GM21526 (cell line): ENCODE results near the gene TNFAIP8L1.
"Not testable (repeated sequence)": the region's sequence is repeated elsewhere in the genome, so short reads cannot be mapped to it uniquely, and the experiment has no call there.

Source experiments
- ATAC-seq: cut with Tn5 transposase; IDR thresholded peaks from one replicate; pipeline ENCODE4 v1.9.1; 2021; ENCODE audit warnings: moderate library complexity; ENCODE audit not compliant: unreplicated experiment, low FRiP score

TNFAIP8L1 gene

DNA sequence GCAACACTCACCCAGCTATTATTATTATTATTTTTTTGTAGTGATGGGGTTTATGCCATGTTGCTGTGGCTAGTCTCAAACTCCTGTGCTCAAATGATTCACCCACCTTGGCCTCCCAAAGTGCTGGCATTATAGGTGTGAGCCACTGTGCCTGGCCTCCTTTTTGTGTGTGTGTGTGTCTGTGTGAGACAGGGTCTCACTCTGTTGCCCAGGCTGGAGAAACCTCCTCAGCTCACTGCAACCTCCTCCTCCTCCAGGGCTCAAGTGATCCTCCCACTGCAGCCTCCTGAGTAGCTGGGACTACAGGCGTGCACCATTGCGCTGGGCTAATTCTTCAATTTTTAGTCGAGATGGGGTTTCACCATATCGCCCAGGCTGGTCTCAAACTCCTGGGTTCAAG is 34.4 kb downstream of the TNFAIP8L1 start:
- no peak for ATAC-seq

DNA sequence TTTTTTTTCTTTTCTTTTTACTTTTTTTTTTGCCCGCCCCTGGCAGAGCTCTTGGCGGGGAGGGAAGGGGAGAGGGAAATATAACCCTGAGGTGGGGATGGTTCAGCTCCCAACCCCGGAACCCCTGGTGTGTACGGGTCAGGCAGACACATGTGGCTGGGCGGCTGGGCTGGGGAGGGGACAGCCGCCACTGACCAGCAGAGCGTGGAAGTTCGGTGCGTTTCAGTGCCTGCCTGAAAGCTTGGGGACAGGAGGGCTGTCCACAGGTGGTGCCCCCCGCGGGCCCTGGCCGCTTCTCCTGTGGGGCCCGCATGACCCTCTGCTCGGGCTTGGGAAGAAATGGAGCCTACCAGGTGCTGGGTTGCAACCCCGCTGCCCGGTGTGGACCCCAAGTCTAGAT is 36.0 kb downstream of the TNFAIP8L1 start:
- ATAC-seq, result no peak

DNA sequence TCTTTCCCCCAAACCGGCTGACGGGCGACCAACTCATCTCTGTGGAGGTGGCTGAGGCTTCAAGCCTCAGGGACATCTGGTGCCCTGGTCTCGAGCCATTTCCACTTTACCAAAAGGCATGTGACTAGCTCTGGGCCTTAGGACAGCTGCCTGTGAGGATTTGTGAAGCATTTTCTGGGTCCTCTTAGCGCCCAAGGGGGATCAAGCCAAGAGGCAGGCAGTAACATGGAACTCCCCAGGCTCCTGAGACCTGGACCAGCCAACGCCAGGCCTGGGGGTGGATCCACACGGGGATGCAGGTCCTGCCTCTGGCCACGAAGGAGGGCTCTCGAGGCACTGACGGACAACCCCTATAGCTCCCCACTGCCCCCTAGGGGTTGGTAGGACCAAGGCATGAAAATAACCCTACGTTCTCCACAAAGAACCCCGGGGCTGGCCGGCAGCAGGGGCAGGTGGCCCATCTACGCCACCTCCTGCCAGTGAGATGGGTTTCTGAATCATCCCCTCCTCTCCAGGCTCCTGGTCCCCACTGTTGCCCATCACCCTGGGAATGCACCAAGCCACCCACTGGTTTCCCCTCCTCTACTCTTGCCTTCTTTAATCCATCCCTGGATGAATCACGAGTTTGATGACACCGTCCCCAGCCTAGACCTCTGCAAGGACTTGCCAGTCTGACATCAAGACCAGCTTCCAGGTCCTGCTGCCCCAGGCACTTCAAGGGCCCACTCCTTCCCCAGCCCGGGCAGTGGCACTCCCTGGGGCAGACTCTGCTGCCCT is 37.8 kb downstream of the TNFAIP8L1 start:
- no peak for ATAC-seq

DNA sequence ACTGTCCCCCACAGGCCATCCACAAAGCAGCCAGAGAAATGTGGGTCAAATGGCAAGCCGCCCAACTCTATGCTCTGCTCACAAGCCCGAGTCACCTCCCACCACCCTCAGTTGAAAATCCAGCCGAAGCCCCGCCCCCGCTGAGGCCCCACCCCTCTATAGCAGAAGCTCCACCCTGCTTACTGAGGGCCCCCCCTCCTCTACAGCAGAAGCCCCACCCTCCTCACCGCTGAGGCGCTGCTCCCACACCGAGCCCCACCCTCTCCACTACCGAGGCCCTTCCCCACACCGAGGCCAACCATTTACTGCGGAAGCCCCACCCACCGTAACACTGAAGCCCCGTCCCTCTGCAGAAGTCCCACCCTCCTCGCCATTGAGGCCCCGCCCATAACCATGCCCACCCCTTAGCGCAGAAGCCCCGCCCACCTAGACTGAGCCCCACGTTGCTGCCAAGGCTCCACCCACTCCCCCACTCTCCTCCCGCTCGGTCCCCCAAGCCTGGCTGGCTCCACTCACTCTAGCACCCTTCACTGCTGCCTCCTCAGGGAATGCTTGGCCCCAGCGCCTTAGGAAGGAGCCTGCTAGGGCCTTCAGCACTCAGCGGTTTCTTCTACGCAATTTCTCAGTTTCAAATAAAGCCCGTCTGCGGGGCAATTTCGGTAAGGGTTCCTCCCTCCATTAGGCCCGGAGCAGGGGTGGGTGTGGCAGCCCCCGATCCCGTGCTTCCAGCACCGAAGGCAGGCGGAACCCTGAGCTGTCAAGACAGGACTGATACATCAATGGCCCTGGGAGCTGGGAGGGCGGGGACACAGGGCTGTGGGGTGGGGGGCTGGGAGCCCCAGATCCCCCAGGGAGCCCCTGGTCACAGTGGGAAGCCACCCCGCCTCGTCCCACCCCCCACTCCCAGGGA is 39.8 kb downstream of the TNFAIP8L1 start:
- no peak for ATAC-seq

DNA sequence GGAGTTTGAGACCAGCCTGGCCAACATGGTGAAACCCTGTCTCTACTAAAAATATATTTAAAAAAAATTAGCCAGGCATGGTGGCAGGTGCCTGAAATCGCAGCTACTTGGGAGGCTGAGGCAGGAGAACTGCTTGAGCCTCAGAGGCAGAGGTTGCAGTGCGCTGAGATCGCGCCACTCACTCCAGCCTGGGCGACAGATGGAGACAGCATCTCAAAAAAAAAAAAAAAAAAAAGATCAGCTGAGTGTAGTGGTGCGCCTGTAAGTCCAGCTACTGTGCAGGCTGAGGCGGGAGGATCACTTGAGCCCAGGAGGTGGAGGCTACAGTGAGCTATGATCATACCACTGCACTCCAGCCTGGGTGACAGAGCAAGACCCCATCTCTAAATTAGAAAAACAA is 40.7 kb downstream of the TNFAIP8L1 start:
- ATAC-seq, result not testable (repeated sequence)

DNA sequence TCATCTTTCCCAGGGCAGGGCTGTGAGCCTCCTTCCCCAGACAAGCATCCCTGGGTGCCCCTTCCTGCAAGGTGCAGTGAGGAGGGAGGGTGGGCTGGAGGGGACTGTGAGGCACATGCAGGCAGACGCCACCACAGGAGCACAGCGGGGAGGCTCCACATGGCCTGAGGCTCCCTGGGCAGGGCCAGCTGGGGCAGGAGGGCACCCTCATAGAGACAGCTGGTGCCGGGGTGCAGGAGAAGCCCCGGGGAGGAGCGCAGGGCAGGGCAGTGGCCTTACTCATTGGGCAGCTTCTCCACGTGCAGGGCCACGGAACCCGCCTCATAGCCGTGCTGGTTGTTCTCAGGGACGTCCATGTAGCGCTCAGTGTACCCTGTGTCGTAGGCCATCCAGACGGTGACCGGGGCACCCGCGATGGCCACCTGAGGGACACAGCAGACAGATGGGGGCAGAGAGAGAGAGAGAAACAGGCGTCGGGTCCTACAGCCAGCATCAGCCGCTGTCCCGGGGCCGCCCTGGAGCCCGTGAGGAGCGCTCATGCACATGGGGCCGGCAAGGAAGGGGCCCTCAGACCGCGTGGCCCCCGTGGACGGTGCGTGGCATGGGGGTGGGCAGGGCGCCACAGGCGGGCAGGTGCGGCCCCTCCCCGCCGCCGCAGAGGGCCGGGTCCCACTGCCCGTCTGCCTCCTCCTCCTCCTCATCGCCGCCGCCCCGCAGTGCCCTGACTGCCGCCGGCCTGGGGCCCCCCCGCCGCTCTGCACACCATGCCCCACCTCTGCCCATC is 43.3 kb downstream of the TNFAIP8L1 start:
- no peak for ATAC-seq

DNA sequence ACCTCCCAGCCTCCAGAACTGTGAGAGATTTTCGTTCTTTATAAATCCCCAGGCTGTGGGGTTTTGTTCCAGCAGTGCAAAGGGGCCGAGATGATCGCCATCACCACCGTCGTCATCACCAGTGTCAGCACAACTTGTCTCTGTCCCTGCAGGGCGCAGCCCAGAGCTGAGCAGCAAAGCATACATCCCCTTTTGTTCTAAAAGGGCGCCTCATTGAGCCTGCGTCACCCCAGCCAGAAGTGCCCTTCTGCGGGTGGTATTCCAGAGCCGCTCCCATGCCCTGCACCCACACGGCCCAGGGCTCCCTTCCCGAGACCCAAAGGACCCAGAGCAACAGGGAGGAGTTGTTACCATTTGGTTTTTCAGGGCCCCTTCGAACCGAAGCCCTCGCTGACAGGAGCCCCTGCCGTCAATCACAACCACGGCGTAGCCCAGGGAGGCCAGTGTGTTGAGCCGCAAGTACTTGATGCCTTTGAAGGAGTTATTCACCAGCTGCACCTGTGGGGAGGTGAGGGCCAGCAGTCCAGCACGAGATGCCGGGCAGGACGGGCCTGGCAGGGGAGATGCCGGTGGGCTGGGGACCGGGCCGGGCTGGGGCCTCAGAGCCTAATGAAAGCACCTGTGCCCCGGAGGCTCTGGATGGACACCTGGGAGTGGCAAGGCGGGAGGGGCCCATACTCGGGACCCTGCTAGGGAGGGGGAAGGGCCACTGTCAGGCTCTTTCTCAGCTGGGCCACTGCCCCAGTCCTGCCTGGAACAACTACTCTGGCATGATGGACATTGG is 45.2 kb downstream of the TNFAIP8L1 start:
- ATAC-seq, result no peak

DNA sequence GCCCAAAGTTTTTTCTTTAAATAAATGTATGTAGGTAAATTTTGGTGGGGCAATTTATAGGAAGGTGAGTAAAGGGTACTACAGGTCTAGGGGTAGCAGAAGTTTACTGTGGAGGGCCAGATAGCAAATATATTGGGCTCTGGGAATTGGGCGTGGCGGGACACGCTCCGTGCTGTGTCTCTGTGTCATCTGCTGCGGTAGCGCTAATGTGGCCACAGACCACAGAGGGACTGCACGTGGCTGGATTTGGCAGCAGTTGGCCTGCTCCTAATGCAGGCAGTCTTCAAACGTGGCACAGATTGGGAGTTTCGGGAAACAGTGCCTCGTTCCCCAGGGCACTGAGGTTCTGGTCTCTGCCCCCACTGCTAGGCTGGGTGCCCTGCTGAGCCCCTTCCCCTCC is 47.4 kb downstream of the TNFAIP8L1 start:
- no peak for ATAC-seq

DNA sequence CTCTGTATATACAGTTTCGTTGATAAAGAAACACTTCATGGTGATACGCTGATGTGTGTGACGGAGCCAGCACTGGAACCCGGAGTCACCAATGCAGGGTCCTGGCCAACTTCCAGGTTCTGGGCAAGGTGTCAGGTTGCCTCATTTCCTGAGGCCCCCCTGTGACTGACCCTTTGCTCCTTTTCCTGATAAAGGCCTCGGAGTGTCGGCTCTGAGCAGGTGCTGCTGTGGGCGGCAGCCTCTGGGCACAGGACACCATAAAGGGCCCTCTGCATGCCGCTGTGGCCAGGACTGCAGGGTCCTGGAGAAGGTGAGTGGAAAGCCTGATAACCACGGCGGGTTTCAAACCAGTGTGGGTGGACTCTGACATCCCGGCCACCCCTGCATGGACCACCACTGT is 48.1 kb downstream of the TNFAIP8L1 start:
- no peak for ATAC-seq

DNA sequence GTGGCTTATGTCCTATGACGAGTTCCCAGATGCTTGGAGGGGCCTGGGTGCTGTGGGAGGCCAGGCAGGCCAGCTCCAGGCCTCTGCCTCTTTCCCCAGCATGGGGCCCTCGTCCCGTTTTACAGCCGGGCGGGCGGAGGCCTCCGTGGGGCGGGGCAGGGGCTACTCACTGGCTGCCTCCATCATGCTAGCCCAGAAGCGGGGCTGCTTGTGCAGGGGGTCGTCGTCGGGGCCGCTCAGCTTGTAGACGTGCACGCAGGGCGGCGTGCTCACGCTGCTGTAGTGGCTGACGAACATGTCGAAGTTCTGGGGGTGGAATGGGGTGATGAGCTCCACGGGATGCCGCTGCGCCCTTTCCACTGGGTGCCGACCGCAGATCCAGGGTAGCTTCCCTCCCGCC is 49.3 kb downstream of the TNFAIP8L1 start:
- no peak for ATAC-seq

DNA sequence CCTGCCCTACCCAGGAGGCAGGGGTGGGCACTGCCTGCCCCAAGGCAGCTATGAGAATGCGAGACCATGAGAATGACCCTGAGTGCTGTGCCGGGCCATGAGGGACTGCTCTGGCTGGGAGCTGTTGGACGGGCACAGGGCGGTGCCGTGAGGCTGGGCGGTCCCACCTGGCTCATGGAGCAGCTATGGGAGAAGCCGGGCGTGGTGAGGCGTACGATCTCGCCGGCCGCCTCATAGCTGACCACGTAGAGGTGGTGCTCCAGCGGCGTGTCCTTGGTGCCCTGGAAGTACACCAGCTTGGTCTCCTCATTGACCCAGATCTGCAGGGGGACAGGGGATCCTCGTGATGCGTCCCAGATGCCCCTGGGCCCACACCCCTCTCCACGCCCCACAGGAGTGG is 50.1 kb downstream of the TNFAIP8L1 start:
- ATAC-seq, result no peak

DNA sequence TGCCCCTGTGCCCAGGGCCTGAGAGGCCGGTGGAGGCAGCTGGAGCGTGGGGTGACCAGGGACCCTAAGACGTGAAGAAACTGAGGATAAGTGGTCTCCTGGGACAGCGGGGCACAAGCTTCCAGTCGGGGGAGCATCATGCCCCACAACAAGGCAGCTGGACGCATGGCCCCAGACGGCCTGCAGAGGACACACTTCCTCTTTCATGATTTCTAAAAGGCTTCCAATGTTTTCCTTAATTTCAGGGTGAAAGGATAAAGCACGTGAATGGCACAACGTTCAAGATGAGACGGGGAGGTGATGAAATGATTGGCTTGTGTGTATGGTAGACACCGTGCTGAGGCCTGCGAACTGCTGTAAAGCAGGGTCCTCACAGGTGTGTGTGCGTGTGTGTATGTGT is 51.0 kb downstream of the TNFAIP8L1 start:
- no peak for ATAC-seq

DNA sequence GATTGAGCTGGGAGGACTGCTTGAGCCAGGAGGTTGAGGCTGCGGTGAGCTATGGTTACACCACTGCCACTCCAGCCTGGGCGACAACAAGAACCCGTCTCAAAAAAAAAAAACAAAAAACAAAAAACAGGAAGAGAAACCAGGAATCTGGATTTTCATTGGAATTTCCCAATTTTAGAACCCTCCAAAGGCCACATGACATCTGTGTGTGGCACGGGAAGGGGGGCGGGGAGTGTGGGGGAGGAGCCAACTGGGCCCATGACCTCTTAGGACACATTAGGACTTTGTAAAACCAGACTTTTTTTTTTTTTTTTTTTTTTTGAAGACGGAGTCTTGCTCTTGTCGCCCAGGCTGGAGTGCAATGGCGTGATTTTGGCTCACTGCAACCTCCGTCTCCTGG is 52.1 kb downstream of the TNFAIP8L1 start:
- no peak for ATAC-seq

DNA sequence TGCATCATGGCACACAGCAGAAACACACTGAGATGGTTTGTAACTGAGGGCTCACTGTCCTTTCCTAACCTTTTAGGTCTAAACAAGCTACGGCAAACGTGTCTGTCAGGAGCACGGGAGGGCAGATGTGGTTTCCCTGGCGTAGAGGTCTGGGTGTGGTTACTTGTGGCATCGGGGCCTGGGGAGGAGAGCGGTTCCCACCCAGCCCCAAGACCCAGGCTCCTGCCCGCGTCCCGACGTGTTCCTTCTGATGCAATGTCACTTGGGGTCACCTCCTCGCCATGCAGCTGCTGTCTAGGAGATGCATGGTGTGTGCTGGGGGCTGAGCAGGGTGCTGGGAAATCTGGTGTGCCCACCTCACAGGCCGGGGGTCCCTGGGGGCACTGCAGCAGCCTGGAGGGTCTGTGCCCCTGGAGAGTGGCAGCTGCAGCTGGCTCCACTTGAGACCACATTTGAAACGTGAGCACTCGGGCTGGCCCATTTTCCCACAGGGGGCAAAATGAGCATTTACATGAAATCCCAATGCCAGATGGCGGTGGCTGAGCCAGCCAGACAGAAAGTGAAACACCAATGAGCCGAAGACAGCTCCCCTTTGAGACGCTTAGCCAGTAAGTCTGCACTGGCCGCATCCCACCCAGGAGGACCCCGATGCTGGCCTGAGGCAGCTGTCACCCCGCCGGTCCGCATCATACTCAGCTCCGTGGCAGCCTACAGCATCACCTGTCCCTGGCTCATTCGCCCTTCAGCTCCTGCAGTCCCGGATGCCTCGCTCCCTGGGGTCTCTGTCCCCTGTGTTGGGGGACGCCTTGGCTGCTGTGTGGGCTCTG is 53.1 kb downstream of the TNFAIP8L1 start:
- no peak for ATAC-seq

DNA sequence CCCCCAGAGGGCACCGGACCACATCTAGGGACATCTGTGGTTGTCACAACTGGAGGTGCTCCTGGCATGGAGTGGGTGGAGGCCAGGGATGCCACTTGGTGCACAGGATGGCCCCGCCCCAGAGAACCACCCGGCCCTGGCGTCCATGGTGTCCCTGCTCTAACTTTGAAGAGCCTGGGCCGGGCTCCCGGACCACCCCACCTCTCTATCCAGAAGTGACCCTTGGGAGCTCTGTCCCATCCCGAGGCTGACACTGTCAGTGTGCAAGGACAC is 53.7 kb downstream of the TNFAIP8L1 start:
- ATAC-seq, result no peak

DNA sequence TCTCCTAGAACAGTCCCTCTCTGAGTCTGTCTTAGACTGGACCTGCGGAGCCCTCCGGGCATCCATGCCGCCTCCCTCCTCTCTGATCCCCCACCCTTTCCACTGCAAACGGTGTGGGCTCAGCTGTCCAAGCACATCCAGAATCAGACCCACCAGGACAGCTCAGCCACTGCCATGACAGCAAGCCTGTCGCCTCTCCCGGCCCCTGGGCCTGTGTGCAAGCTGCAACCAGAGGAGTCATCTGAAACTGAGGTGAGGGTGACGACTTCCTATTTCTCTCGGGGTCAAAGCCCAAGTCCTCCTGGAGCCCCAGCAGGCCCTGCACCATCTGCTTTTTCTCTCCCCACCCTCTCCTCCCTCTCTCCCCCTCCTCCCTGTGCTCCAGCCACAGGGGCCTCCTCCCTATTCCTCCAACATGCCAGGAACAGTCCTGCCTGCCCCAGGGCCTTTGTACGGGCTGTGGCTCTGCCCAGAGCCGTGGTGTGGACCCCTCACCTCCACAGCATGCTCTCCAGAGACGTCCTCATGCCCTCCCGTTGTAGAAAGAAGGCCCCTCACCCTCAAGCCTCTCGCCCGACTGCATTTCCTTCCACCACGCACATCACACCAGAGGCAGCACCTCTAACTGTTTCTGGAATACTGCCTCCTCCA is 54.3 kb downstream of the TNFAIP8L1 start:
- no peak for ATAC-seq

DNA sequence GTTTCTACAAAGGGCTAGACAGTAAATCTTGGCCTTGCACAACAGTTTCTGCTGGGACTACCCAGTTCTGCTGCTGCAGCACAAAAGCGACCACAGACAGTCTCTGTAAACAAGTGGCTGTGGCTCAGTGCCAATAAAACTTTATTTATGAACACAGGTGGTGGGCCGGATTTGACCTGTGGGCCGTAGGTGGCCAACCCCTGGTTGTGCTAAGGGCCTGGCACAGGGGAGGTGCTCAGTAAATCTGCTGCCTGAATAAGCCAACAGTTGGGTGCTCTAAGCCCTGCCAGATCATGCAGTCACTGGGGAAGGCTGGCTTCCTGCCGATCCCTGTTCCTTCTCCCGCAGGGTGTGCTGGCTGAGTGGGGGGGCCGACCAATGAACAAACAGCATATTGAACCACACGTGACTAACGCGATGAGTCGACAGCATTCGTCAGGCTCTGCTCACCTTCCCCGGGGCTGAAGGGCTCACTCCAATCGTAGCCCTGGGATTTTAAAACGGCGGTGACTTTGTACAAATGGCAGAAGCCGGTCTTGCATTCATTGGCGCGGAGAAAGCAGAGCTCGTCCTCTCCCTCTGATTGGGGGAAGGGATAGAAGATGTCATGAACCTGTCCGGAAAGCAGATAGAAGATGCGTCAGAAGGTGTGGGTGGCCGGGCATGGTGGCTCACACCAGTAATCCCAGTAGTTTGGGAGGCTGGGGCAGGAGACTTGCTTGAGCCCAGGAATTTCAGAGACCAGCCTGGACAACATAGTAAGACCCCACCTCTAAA is 55.1 kb downstream of the TNFAIP8L1 start:
- ATAC-seq, result no peak

DNA sequence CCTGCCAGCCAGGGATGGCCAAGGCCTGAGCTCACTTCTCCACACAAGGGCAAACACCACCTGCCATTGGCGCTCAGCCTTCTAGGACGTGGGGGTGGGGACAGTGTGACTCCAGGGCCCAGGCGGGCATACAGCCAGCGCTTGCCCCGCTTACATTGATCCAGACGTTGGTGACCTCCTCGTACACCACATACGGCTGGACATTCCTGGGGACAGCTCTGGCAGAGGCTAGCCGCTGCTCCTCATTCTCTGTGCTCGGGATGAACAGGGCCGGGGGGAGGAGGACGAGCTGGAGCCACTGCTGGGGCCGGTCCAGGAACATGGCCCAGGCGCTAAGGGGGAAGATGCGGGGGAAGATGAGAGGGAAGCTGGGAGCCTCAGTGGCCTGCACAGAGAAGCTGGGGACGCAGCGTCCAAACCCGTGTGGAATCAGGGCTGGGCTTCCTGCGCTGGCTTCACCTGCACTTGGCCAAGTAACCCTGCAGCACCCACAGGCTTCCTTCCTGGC is 56.0 kb downstream of the TNFAIP8L1 start:
- ATAC-seq, result no peak
